HG03565 (cell line): Measurements from ENCODE around the gene OBSCN.

Source experiments
- ATAC-seq: cut with Tn5 transposase; IDR thresholded peaks from one replicate; pipeline ENCODE4 v1.9.1; 2021; ENCODE audit warnings: mild to moderate bottlenecking, moderate library complexity; ENCODE audit not compliant: unreplicated experiment

OBSCN gene

GRCh38 chr1:228394571-228395394 lies 186.9 kb downstream of the OBSCN start:
- no peak for ATAC-seq

GRCh38 chr1:228396770-228397662 lies 189.2 kb downstream of the OBSCN start:
- ATAC-seq, result no peak

GRCh38 chr1:228397966-228398365 lies 190.1 kb downstream of the OBSCN start:
- ATAC-seq, result no peak

- no peak for ATAC-seq
Observed at GRCh38 chr1:228398741-228399461, 191.1 kb downstream of the OBSCN start.

- ATAC-seq, result no peak
Observed at GRCh38 chr1:228399531-228400236, 191.8 kb downstream of the OBSCN start.

- ATAC-seq, result no peak
Observed at GRCh38 chr1:228400237-228400651, 192.4 kb downstream of the OBSCN start.

GRCh38 chr1:228400692-228401454 lies 193.0 kb downstream of the OBSCN start:
- no peak for ATAC-seq

- ATAC-seq, result no peak
Observed at GRCh38 chr1:228401782-228402640, 194.2 kb downstream of the OBSCN start.

GRCh38 chr1:228402641-228403025 lies 194.8 kb downstream of the OBSCN start:
- ATAC-seq, result no peak

- ATAC-seq, result no peak
Observed at GRCh38 chr1:228403231-228403631, 195.4 kb downstream of the OBSCN start.

GRCh38 chr1:228404107-228404720 lies 196.4 kb downstream of the OBSCN start:
- no peak for ATAC-seq

GRCh38 chr1:228405200-228405978 lies 197.5 kb downstream of the OBSCN start:
- ATAC-seq, result no peak

GRCh38 chr1:228405979-228406228 lies 198.1 kb downstream of the OBSCN start:
- ATAC-seq, result no peak

- ATAC-seq, result no peak
Observed at GRCh38 chr1:228407106-228408040, 199.5 kb downstream of the OBSCN start.

GRCh38 chr1:228408041-228408868 lies 200.4 kb downstream of the OBSCN start:
- no peak for ATAC-seq
